Sigmoid colon (tissue), 7 donors: Measurements from ENCODE around the gene COX6A1. TPM values are rescaled to one million over a fixed set of nuclear protein-coding genes. Genes with fewer than 3 reads are reported as not detected.

Experiments used
- DNase-seq: peaks from one replicate; pipeline ENCODE4 v3.0.0-alpha.2; 2019
- H3K27ac ChIP-seq, 4 donors: fragments of 200-600 bp; sonication (generic); one replicate each; pipeline ENCODE4 v1.5.1; 2016 to 2019; ENCODE audit warnings: mild to moderate bottlenecking in 1 of 4
- H3K27me3 ChIP-seq, 3 donors: fragments of 200-600 bp; sonication (generic); one replicate each; pipeline ENCODE4 v1.5.1; 2019; ENCODE audit warnings: mild to moderate bottlenecking in 1 of 3
- H3K36me3 ChIP-seq, 4 donors: fragments of 200-600 bp; sonication (generic); one replicate each; pipeline ENCODE4 v1.5.1; 2016 to 2019
- H3K4me1 ChIP-seq, 4 donors: fragments of 200-600 bp; sonication (generic); one replicate each; pipeline ENCODE4 v1.5.1; 2017 to 2019
- H3K4me3 ChIP-seq, 4 donors: fragments of 200-600 bp; sonication (generic); one replicate each; pipeline ENCODE4 v1.5.1; 2017 to 2019; ENCODE audit warnings: mild to moderate bottlenecking in 2 of 4, moderate library complexity in 1 of 4
- H3K9me3 ChIP-seq, 4 donors: fragments of 200-600 bp in 3 of 4; sonication (generic) in 3 of 4; one replicate each; pipeline versions ENCODE4 v1.5.1 to v1.6.1; 2013 to 2019
- EP300 ChIP-seq, 4 donors: sonication (generic); formaldehyde crosslinking; IDR thresholded peaks; one replicate each; pipeline ENCODE4 v1.6.1; 2017; ENCODE audit warnings: antibody characterized with exemption in 4 of 4
- POLR2A ChIP-seq, 2 donors: fragments of 450-650 bp; IDR thresholded peaks; one replicate each; pipeline ENCODE4 v1.6.1; 2016; ENCODE audit warnings: antibody characterized with exemption in 2 of 2, mild to moderate bottlenecking in 2 of 2, moderate library complexity in 2 of 2
- POLR2AphosphoS5 ChIP-seq, 4 donors: sonication (generic); formaldehyde crosslinking; IDR thresholded peaks; one replicate each; pipeline ENCODE4 v1.6.1; 2017; ENCODE audit warnings: antibody characterized with exemption in 4 of 4
- WGBS, 2 donors: extraction: QIAGEN DNeasy Blood & Tissue Kit; methylation state at CpG; one replicate each; pipeline ENCODE4 v1.1.7; 2013; 5-methylcytosine and 5-hydroxymethylcytosine counted together
- intact Hi-C: fragments of 100-400 bp; cut with DNase I; formaldehyde crosslinking; loops from one replicate; pipeline ENCODE4 v1.15.1; 2023
- polyA plus RNA-seq, 3 donors: library from polyadenylated mRNA; stranded (reverse); fragments of 200-250 nt; gene quantifications; one replicate each; pipeline ENCODE4 v1.2.3, GENCODE V29; 2013
- total RNA-seq, 4 donors: library from RNA; depleted of rRNA; stranded (reverse); fragments of >200 nt; gene quantifications; one replicate each; pipeline ENCODE4 v1.1.0, GENCODE V29; 2016
- TF ChIP-seq, protein P1 (sequence below), 4 experiments: fragments of 450-650 bp in 3 of 4; fragments of 200-600 bp in 1 of 4; IDR thresholded peaks; one replicate each; pipeline ENCODE4 v1.5.1; 2016 to 2019; ENCODE audit warnings: antibody characterized with exemption in 4 of 4, mild to moderate bottlenecking in 3 of 4, moderate library complexity in 2 of 4
- donor health status: healthy with polysubstance abuse.
- donor health status: Bipolar disorder and iron deficiency.
- donor health status: healthy.

COX6A1 gene
- 100 to 1,000 TPM; 432 to 759 (median 620) TPM for total RNA-seq
- polyA plus RNA-seq: 1,000 to 10,000 TPM in 1 of 3 donors, 100 to 1,000 TPM in 2; 628 to 1,413 (median 992) TPM

DNA sequence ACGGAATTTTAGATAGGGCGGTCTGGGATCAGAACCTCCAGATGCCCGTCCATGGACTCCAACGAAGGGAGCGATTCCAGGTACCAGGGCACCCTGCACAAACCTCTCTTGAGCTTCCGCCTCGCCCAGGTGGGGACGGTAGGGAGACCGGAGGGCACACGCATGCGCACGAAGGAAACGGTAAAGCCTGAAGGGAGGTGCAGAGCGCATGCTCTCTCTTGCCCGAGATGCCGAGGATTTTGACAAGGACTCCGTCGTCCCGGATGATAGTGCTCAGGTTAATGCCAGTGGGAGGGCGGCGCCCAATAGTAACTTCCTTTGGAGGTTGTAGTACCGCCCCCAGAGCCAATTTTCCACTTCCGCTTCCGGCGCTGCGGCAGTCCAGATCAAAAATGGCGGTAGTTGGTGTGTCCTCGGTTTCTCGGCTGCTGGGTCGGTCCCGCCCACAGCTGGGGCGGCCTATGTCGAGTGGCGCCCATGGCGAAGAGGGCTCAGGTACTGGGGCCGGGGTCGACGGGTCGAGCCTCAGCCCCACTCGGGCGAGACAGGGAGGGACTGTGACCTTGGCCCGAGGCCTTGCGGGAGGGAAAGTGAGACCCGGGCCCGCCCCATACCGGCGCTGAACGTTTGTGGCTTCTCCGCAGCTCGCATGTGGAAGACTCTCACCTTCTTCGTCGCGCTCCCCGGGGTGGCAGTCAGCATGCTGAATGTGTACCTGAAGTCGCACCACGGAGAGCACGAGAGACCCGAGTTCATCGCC lies at the start of gene COX6A1:
TSS of gene COX6A1 (plus strand) at position 379 of the 760 bp plus-strand sequence. CDS start at position 393, 14 bp downstream.
- TF ChIP-seq EP300 (IDR thresholded peaks at IDR 0.05) (no peak), POLR2AphosphoS5 (IDR thresholded peaks at IDR 0.05) (peak; percentile 70 to 86 (median 78)), POLR2A (IDR thresholded peaks at IDR 0.05) (peak; percentile 41 to 47)
- TF ChIP-seq, protein P1, sequence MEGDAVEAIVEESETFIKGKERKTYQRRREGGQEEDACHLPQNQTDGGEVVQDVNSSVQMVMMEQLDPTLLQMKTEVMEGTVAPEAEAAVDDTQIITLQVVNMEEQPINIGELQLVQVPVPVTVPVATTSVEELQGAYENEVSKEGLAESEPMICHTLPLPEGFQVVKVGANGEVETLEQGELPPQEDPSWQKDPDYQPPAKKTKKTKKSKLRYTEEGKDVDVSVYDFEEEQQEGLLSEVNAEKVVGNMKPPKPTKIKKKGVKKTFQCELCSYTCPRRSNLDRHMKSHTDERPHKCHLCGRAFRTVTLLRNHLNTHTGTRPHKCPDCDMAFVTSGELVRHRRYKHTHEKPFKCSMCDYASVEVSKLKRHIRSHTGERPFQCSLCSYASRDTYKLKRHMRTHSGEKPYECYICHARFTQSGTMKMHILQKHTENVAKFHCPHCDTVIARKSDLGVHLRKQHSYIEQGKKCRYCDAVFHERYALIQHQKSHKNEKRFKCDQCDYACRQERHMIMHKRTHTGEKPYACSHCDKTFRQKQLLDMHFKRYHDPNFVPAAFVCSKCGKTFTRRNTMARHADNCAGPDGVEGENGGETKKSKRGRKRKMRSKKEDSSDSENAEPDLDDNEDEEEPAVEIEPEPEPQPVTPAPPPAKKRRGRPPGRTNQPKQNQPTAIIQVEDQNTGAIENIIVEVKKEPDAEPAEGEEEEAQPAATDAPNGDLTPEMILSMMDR (IDR thresholded peaks at IDR 0.05): no peak
- DNase-seq: peak; percentile 98
- Histone ChIP-seq H3K4me3 (peak within 1 kb of the TSS; percentile 68 to 87 (median 74)), H3K4me1 (peaks cover 0 to 26% (median 19%) of the 10 kb centered on the region in 4 donors), H3K27me3 (no peaks in the 10 kb centered on the region), H3K27ac (peak within 1 kb of the TSS; percentile 82 to 92 (median 86)), H3K9me3 (no peaks in the 10 kb centered on the region), H3K36me3 (peaks cover 0 to 29% (median 12%) of the 10 kb centered on the region in 4 donors)
- 0% methylated on average over 59 of the region's 59 CpGs for WGBS, 2 donors
- intact Hi-C loops: loop anchor here (2.0 to 10.0 kb wide), 3 partner anchors 31 to 277 kb away; partner anchors contain the start of genes RNF10, SRSF9 and UNC119B

DNA sequence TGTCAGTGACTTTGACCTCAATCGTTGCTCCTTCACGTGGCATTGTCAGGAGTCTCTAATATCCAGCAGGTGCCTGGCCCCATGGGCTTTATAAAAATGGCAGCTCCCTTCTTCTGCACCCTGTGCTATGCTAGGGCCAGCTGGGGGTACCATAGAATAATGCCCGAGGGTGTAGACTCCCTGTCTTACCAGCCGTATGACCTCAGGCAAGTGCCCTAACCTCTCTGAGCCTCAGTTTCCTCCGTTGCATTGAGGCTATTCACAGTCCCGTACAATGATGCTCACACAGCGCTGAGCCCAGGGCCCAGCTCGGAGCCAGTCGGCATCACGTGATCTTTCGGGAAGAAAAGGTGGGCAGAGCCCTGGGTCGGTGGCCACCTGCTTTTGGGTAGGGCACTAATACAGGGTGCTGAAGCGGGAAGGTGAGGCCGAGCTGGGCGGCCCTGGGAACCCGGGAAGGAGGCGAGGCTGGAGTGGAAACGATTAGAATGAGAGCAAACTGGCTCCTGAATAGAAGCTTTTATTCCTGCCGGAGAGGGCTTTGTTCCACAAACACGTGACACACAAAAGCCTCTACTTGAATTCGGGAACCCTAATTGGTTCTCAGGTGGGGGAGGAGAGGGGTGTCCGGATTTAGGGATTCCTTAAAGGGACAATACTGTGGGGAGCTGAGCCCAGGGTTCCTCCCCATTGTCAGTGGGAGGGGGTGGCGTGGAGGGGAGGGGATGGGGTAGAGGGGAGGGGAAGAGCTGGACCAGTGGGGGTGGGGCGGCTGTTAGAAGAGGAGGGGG lies 49.0 kb upstream of the COX6A1 start:
- H3K36me3 ChIP-seq: no peaks in the 10 kb centered on the region
- WGBS, 2 donors: 15 to 16% methylated on average over 24 of the region's 24 CpGs
- H3K4me1 ChIP-seq: peaks cover 0 to 3% (median 0%) of the 10 kb centered on the region in 4 donors
- no peak overlapping the region for H3K27ac ChIP-seq
- H3K4me3 ChIP-seq: no peak overlapping the region
- peaks cover 0 to 31% (median 0%) of the 10 kb centered on the region in 3 donors for H3K27me3 ChIP-seq
- TF ChIP-seq POLR2AphosphoS5 (IDR thresholded peaks at IDR 0.05) (no peak), POLR2A (IDR thresholded peaks at IDR 0.05) (no peak), EP300 (IDR thresholded peaks at IDR 0.05) (no peak)
- TF ChIP-seq, protein P1 (IDR thresholded peaks at IDR 0.05): no peak
- DNase-seq: no peak
- intact Hi-C loops: no loop called here
- no peaks in the 10 kb centered on the region for H3K9me3 ChIP-seq

DNA sequence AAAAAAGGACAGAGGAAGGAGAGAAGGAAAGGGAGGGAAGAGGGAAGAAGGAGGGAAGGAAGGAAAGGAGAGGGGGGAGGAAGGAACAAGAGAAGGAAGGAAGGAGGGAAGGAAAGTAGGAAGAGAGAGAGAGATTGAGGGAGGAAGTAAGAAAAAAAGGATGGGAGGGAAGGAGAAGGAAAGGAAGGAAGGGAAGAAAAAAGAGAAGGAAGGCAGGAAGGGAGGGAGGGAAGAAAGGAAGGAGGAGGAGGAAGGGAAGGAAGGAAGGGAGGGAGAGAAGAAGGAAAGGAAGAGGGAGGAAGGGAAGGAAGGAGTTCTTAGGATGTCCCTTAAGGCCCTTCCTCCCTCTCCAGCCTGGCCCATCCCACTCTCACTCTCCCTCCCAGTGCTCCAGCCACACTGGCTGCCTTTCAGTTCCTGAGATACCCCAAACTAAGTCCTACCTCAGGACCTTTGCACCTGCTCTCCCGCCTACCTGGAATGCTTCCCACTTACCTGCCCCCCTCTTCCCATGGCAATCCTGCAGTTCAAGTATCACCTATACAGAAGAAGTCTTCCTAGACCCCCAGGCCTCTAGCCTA lies 47.3 kb upstream of the COX6A1 start:
- DNase-seq: no peak
- H3K4me3 ChIP-seq: no peak overlapping the region
- H3K36me3 ChIP-seq: no peaks in the 10 kb centered on the region
- peaks cover 0 to 30% (median 0%) of the 10 kb centered on the region in 3 donors for H3K27me3 ChIP-seq
- intact Hi-C loops: no loop called here
- H3K27ac ChIP-seq: no peak overlapping the region
- no peak for TF ChIP-seq POLR2A (IDR thresholded peaks at IDR 0.05)
- TF ChIP-seq EP300 (IDR thresholded peaks at IDR 0.05): no peak
- TF ChIP-seq, protein P1 (IDR thresholded peaks at IDR 0.05): no peak
- no peak for TF ChIP-seq POLR2AphosphoS5 (IDR thresholded peaks at IDR 0.05)
- WGBS, 2 donors: 88 to 91% methylated on average over 1 of the region's 1 CpG
- H3K4me1 ChIP-seq: peaks cover 0 to 3% (median 0%) of the 10 kb centered on the region in 4 donors
- H3K9me3 ChIP-seq: no peaks in the 10 kb centered on the region

DNA sequence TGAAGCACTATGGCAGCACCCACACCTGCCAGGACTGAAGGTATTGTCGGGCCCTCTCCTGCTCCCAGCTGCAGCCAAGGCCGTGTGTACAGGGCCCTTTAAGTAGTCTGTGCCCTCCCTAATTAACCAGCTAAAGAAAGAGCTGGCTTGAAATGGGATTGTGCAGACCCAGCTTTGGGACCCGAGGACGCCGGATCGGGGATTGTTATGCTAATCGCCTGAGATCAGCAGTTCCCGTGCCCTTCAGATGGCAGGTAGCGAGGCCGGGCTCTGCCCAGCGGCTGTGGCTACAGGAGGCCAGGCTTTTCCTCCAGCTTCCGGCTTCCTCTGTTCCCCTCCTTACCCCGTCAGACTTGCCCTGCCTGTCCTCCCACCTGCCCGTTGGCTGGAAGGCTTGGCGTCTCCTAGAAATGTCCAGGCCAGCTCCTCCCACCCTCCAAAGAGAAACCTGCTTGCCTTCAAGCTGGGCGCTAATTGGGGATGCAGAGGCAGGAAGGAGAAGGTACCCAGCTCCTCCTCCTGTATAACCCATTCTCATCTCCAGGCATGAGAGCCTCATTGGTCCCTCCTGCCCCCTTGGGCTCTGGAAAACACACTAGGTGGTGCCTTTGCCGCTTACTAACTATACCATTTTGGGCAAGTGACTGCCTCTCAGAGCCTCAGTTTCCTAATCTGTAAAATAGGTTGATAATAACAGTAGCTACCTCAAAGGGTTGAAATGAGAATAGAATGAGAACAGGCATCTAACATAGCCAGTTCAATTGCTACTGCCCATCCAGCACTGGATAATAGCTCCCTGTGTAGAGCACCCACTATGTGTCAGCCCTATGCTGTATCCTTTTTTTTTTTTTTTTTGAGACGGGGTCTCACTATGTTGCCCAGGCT lies 43.2 kb upstream of the COX6A1 start:
- H3K4me1 ChIP-seq: peaks cover 0 to 4% (median 0%) of the 10 kb centered on the region in 4 donors
- H3K36me3 ChIP-seq: no peaks in the 10 kb centered on the region
- intact Hi-C loops: no loop called here
- peaks cover 0 to 15% (median 0%) of the 10 kb centered on the region in 3 donors for H3K27me3 ChIP-seq
- no peak overlapping the region for H3K4me3 ChIP-seq
- TF ChIP-seq, protein P1 (IDR thresholded peaks at IDR 0.05): no peak
- TF ChIP-seq POLR2A (IDR thresholded peaks at IDR 0.05) (no peak), EP300 (IDR thresholded peaks at IDR 0.05) (no peak), POLR2AphosphoS5 (IDR thresholded peaks at IDR 0.05) (no peak)
- DNase-seq: no peak
- H3K9me3 ChIP-seq: no peaks in the 10 kb centered on the region
- no peak overlapping the region for H3K27ac ChIP-seq
- 12 to 20% methylated on average over 18 of the region's 18 CpGs for WGBS, 2 donors
